Liver (tissue), 9 donors: ENCODE results near the gene PIEZO2. TPM values are rescaled to one million over a fixed set of nuclear protein-coding genes. Genes with fewer than 3 reads are reported as not detected.

Experiments used
- DNase-seq: peaks from one replicate; pipeline ENCODE4 v3.0.0-alpha.2; 2017; ENCODE audit warnings: low spot score
- H3K27ac ChIP-seq, 2 donors: one replicate each; pipeline ENCODE4 v1.7.0; 2013; ENCODE audit warnings: inconsistent platforms in 2 of 2, low read length in 2 of 2, control low read depth in 1 of 2, low read depth in 1 of 2, mild to moderate bottlenecking in 1 of 2
- H3K27me3 ChIP-seq, 4 donors: one replicate each; pipeline versions ENCODE4 v1.6.1 to v1.7.0; 2013; ENCODE audit warnings: low read length in 3 of 4, inconsistent platforms in 1 of 4, mild to moderate bottlenecking in 1 of 4, moderate library complexity in 1 of 4; ENCODE audit not compliant: control insufficient read depth in 4 of 4, insufficient read depth in 4 of 4
- H3K36me3 ChIP-seq, 4 donors: one replicate each; pipeline versions ENCODE4 v1.6.1 to v1.7.0; 2013; ENCODE audit warnings: low read length in 3 of 4, mild to moderate bottlenecking in 3 of 4, low read depth in 1 of 4, moderate library complexity in 1 of 4; ENCODE audit not compliant: control insufficient read depth in 4 of 4, insufficient read depth in 3 of 4
- H3K4me1 ChIP-seq, 4 donors: one replicate each; pipeline versions ENCODE4 v1.6.1 to v1.7.0; 2013; ENCODE audit warnings: low read length in 3 of 4, mild to moderate bottlenecking in 3 of 4, moderate library complexity in 1 of 4; ENCODE audit not compliant: control insufficient read depth in 4 of 4, insufficient read depth in 4 of 4
- H3K4me3 ChIP-seq, 3 donors: one replicate each; pipeline versions ENCODE4 v1.6.1 to v1.7.0; 2013; ENCODE audit warnings: low read length in 3 of 3, control low read depth in 1 of 3, low read depth in 1 of 3, mild to moderate bottlenecking in 1 of 3
- H3K9ac ChIP-seq, 2 donors: one replicate each; pipeline ENCODE4 v1.7.0; 2013; ENCODE audit warnings: low read length in 2 of 2, mild to moderate bottlenecking in 2 of 2, moderate library complexity in 2 of 2, control low read depth in 1 of 2, low read depth in 1 of 2
- H3K9me3 ChIP-seq, 4 donors: one replicate each; pipeline versions ENCODE4 v1.6.1 to v1.7.0; 2013; ENCODE audit warnings: low read length in 3 of 4; ENCODE audit not compliant: control insufficient read depth in 4 of 4
- CTCF ChIP-seq: fragments of 150-350 bp; IDR thresholded peaks from 2 replicates; pipeline ENCODE4 v1.5.1; 2017; ENCODE audit warnings: improper control_type of control experiment, low read depth, low read length; ENCODE audit not compliant: missing input control
- EGR1 ChIP-seq, 2 donors: IDR thresholded peaks; 2 replicates each; pipeline ENCODE4 v1.6.1; 2016 to 2018; ENCODE audit warnings: antibody characterized with exemption in 2 of 2, low read depth in 2 of 2
- FOXA1 ChIP-seq: IDR thresholded peaks from 2 replicates; pipeline ENCODE4 v1.6.1; 2016; ENCODE audit warnings: antibody characterized with exemption
- FOXA2 ChIP-seq: IDR thresholded peaks from 2 replicates; pipeline ENCODE4 v1.6.1; 2016; ENCODE audit warnings: antibody characterized with exemption
- GABPA ChIP-seq, 2 donors: IDR thresholded peaks in 1 of 2; conservative IDR thresholded peaks in 1 of 2; 2 replicates each; pipeline ENCODE4 v1.6.1; 2016; ENCODE audit warnings: antibody characterized with exemption in 2 of 2, mild to moderate bottlenecking in 1 of 2, moderate library complexity in 1 of 2
- HNF4A ChIP-seq, 2 donors: conservative IDR thresholded peaks; 2 replicates each; pipeline ENCODE4 v1.6.1; 2016; ENCODE audit warnings: antibody characterized with exemption in 2 of 2, mild to moderate bottlenecking in 2 of 2
- HNF4G ChIP-seq: IDR thresholded peaks from 2 replicates; pipeline ENCODE4 v1.6.1; 2016; ENCODE audit warnings: antibody characterized with exemption
- JUND ChIP-seq, 2 donors: IDR thresholded peaks; 2 replicates each; pipeline ENCODE4 v1.6.1; 2016; ENCODE audit warnings: antibody characterized with exemption in 2 of 2
- MAX ChIP-seq: IDR thresholded peaks from 2 replicates; pipeline ENCODE4 v1.6.1; 2016; ENCODE audit warnings: antibody characterized with exemption
- REST ChIP-seq: IDR thresholded peaks from 2 replicates; pipeline ENCODE4 v1.6.1; 2016; ENCODE audit warnings: antibody characterized with exemption, mild to moderate bottlenecking
- SP1 ChIP-seq: IDR thresholded peaks from 2 replicates; pipeline ENCODE4 v1.6.1; 2018; ENCODE audit warnings: antibody characterized with exemption, mild to moderate bottlenecking
- TAF1 ChIP-seq: conservative IDR thresholded peaks from 2 replicates; pipeline ENCODE4 v1.6.1; 2016; ENCODE audit warnings: antibody characterized with exemption, mild to moderate bottlenecking
- YY1 ChIP-seq: IDR thresholded peaks from 2 replicates; pipeline ENCODE4 v1.6.1; 2016; ENCODE audit warnings: antibody characterized with exemption, mild to moderate bottlenecking
- ZBTB33 ChIP-seq: IDR thresholded peaks from 2 replicates; pipeline ENCODE4 v1.6.1; 2016; ENCODE audit warnings: antibody characterized with exemption
- WGBS: extraction: QIAGEN DNeasy Blood & Tissue Kit; methylation state at CpG from one replicate; pipeline ENCODE4 v1.1.7; 2013; 5-methylcytosine and 5-hydroxymethylcytosine counted together
- polyA plus RNA-seq, 2 donors: library from polyadenylated mRNA; stranded (reverse) in 1 of 2; unstranded in 1 of 2; fragments of 200-250 nt in 1 of 2; fragments of >200 nt in 1 of 2; fragmentation: Nextera tagmentation in 1 of 2; extraction: Ambion mirVana in 1 of 2; gene quantifications; one replicate each; pipeline versions ENCODE4 v1.2.1 to v1.2.3, GENCODE V29; 2013 to 2015
- total RNA-seq, 2 donors: library from RNA; depleted of rRNA; stranded (reverse); fragments of >200 nt; gene quantifications; one replicate each; pipeline ENCODE4 v1.2.3, GENCODE V29; 2014
- donor health status: healthy.
- donor health status: healthy.
- donor health status: healthy.
- donor health status: healthy.
- donor health status: healthy.

The PIEZO2 gene
- total and polyA plus RNA-seq, 4 donors = 1.1 to 12.3 (median 4.8) TPM

- H3K27me3 ChIP-seq = no peaks in the 10 kb centered on the region
- H3K4me1 ChIP-seq = no peaks in the 10 kb centered on the region
- 89% methylated on average over 4 of the region's 4 CpGs for WGBS
- no peak for TF ChIP-seq JUND (IDR thresholded peaks at IDR 0.05)
- TF ChIP-seq EGR1 (IDR thresholded peaks at IDR 0.05; ENCODE audit: low read depth in 2 of 2) = no peak
- no peak for TF ChIP-seq GABPA (IDR thresholded peaks at IDR 0.05 in 1 of 2, conservative IDR thresholded peaks at IDR 0.05 in 1 of 2)
- TF ChIP-seq MAX = no peak
- no peak for TF ChIP-seq FOXA1
- H3K9me3 ChIP-seq = no peaks in the 10 kb centered on the region
- no peaks in the 10 kb centered on the region for H3K36me3 ChIP-seq
- no peak overlapping the region for H3K9ac ChIP-seq
- no peak overlapping the region for H3K4me3 ChIP-seq
- H3K27ac ChIP-seq = no peak overlapping the region
- DNase-seq = no peak
These were observed 307.0 kb downstream of the PIEZO2 start for GRCh38 chr18:10842371-10842770.

GRCh38 chr18:10841203-10841602 is 308.2 kb downstream of the PIEZO2 start:
- H3K4me1 ChIP-seq = no peaks in the 10 kb centered on the region
- no peak overlapping the region for H3K9ac ChIP-seq
- H3K27me3 ChIP-seq = no peaks in the 10 kb centered on the region
- no peak overlapping the region for H3K4me3 ChIP-seq
- H3K27ac ChIP-seq = no peak overlapping the region
- no peaks in the 10 kb centered on the region for H3K36me3 ChIP-seq
- no peaks in the 10 kb centered on the region for H3K9me3 ChIP-seq
- DNase-seq = no peak
- TF ChIP-seq FOXA1 (no peak), JUND (IDR thresholded peaks at IDR 0.05) (no peak), FOXA2 (no peak), SP1 (no peak), HNF4A (conservative IDR thresholded peaks at IDR 0.05) (no peak), ZBTB33 (no peak), CTCF (no peak), EGR1 (IDR thresholded peaks at IDR 0.05; ENCODE audit: low read depth in 2 of 2) (no peak), GABPA (IDR thresholded peaks at IDR 0.05 in 1 of 2, conservative IDR thresholded peaks at IDR 0.05 in 1 of 2) (no peak), TAF1 (no peak), YY1 (no peak), REST (no peak), HNF4G (no peak)
